K562 (cell line): ENCODE measurements around the gene YPEL3. TPM values are rescaled to one million over a fixed set of nuclear protein-coding genes. Genes with fewer than 3 reads are reported as not detected.

Experiments
- BCL6 ChIP-seq: fragments of 250-450 bp; sonication (Bioruptor Pico); IDR thresholded peaks from 2 replicates; pipeline ENCODE4 v1.4.0; 2020
- GABPB1 ChIP-seq: sonication (generic); formaldehyde crosslinking; IDR thresholded peaks from 2 replicates; pipeline ENCODE4 v1.8.0; 2022; ENCODE audit warnings: mild to moderate bottlenecking, missing genetic modification reagents
- RNF2 ChIP-seq: sonication (generic); IDR thresholded peaks from 2 replicates; pipeline ENCODE4 v1.6.1; 2016
- polyA plus RNA-seq, 8 experiments: library from polyadenylated mRNA; depleted of rRNA in 4 of 8; stranded (reverse) in 5 of 8; unstranded in 3 of 8; fragments of >200 nt; fragmentation: Nextera tagmentation in 2 of 8; fragmentation: Illumina TruSeq in 1 of 8; extraction: Ambion mirVana in 2 of 8; extraction: Trizol in 1 of 8; gene quantifications; 2 replicates each; pipeline versions ENCODE4 v1.2.1 to v1.2.3, GENCODE V29; 2011 to 2014; ENCODE audit warnings: inconsistent platforms in 1 of 8, missing spikeins in 1 of 8
- total RNA-seq, 7 experiments: library from RNA; depleted of rRNA in 6 of 7; stranded (reverse); fragments of >200 nt in 6 of 7; fragmentation: Illumina TruSeq in 2 of 7; extraction: Trizol in 2 of 7; gene quantifications; 2 replicates each; pipeline versions ENCODE4 v1.2.1 to v1.2.3, GENCODE V29; 2011 to 2021; ENCODE audit warnings: low replicate concordance in 1 of 7
- TF ChIP-seq, protein P1 (sequence below): fragments of 450-650 bp; formaldehyde crosslinking; IDR thresholded peaks from 2 replicates; pipeline ENCODE4 v1.4.0; 2020; ENCODE audit warnings: mild to moderate bottlenecking, mixed read lengths
- TF ChIP-seq, protein P2 (sequence below), 2 experiments: fragments of 450-650 bp; formaldehyde crosslinking in 1 of 2; IDR thresholded peaks; 2 replicates each; pipeline versions ENCODE4 v1.4.0 to v1.6.1; 2014 to 2020; ENCODE audit warnings: mild to moderate bottlenecking in 2 of 2, borderline replicate concordance in 1 of 2, low read depth in 1 of 2

Gene YPEL3
- total and polyA plus RNA-seq, 9 of the 15 experiments (the other 6 are each of a cell fraction or from before 2014, with no cell fraction given) = 0.41 to 15.0 (median 2.9) TPM

DNA sequence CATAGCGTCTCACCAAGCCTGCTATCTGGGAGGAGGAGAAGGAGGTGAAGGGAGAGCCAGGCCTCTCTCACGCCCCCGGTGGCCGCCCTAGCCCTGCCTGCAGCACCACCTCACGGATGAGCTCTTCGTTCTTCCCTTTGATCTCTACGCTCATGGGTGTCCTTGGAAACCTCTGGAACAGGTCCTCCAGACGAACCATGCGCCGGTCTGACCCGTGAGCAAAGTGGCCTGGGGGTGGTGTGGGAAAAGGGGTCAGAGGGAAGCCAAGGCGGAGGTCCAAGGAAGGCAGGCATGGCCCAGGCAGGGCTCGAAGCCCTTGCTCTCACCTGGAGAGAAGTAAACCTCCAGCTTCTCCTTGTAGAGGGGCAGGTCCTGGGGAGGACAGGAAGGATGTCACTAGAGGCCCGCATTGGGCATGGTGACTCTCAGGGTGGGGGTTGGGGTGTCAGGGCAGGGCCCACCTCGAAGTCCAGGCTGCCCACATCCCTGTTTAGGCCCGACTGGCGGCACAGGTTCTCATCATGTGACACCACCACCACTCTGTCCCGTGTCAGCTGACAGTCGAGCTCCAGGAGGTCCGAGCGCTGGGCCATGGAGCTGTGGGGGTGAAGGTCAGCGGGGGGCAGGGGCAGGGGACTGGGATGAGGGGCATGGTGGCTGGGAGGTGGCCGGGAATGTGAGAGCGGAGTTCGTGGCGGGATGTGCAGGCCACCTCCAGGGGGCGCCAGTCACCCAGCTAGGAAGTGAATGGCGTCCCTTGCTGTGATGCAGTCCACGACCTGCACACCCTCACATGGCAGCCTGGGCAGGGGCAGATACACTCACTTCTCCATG lies 16.4 kb upstream of the YPEL3 start (continued):
- TF ChIP-seq, protein P1, sequence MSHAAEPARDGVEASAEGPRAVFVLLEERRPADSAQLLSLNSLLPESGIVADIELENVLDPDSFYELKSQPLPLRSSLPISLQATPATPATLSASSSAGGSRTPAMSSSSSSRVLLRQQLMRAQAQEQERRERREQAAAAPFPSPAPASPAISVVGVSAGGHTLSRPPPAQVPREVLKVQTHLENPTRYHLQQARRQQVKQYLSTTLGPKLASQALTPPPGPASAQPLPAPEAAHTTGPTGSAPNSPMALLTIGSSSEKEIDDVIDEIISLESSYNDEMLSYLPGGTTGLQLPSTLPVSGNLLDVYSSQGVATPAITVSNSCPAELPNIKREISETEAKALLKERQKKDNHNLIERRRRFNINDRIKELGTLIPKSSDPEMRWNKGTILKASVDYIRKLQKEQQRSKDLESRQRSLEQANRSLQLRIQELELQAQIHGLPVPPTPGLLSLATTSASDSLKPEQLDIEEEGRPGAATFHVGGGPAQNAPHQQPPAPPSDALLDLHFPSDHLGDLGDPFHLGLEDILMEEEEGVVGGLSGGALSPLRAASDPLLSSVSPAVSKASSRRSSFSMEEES = peak; percentile 16; the same call in 1 of the 2 replicates
- TF ChIP-seq, protein P2, sequence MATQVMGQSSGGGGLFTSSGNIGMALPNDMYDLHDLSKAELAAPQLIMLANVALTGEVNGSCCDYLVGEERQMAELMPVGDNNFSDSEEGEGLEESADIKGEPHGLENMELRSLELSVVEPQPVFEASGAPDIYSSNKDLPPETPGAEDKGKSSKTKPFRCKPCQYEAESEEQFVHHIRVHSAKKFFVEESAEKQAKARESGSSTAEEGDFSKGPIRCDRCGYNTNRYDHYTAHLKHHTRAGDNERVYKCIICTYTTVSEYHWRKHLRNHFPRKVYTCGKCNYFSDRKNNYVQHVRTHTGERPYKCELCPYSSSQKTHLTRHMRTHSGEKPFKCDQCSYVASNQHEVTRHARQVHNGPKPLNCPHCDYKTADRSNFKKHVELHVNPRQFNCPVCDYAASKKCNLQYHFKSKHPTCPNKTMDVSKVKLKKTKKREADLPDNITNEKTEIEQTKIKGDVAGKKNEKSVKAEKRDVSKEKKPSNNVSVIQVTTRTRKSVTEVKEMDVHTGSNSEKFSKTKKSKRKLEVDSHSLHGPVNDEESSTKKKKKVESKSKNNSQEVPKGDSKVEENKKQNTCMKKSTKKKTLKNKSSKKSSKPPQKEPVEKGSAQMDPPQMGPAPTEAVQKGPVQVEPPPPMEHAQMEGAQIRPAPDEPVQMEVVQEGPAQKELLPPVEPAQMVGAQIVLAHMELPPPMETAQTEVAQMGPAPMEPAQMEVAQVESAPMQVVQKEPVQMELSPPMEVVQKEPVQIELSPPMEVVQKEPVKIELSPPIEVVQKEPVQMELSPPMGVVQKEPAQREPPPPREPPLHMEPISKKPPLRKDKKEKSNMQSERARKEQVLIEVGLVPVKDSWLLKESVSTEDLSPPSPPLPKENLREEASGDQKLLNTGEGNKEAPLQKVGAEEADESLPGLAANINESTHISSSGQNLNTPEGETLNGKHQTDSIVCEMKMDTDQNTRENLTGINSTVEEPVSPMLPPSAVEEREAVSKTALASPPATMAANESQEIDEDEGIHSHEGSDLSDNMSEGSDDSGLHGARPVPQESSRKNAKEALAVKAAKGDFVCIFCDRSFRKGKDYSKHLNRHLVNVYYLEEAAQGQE (IDR thresholded peaks at IDR 0.05; ENCODE audit: borderline replicate concordance) = peak; percentile 43; the same call in 1 of the 2 replicates
- TF ChIP-seq, protein P2 (CRISPR knock-in tag; IDR thresholded peaks at IDR 0.05; ENCODE audit: low read depth) = no peak
- TF ChIP-seq RNF2 (no peak), BCL6 (CRISPR knock-in tag) (no peak), GABPB1 (CRISPR knock-in tag) (0 out of 2 replicates have a peak, but pooled peaks have one; percentile 32)
